ENCODE measurements around the gene TRABD2B. TPM values are rescaled to one million over a fixed set of nuclear protein-coding genes. Genes with fewer than 3 reads are reported as not detected.

Gene TRABD2B
- total RNA-seq, 2 experiments from 2014 or later = not detected

DNA sequence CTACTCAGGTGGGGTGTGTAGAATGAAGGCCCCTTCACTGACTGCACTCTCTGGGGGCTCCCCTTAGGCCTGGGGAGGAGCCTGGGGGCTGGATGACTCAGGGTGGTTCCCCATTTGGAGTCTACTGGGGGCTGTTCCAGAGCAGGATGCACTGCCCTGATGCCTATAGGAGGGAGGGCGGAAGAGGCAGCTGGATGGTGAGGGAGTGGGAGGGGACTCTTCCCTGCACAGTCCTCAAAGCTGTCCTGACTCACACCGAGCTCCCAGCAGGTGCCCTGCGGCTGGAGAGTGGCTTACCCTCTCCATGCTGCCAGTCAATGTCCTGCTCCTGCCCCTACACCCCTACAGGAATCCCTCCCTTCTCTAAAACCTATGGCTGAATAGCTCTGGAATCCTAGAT lies 204.4 kb downstream of the TRABD2B start:
- Mint-ChIP-seq H3K36me3 (ENCODE audit: low read depth) (no peaks in the 10 kb centered on the region), H3K4me1 (ENCODE audit: low read depth) (no peaks in the 10 kb centered on the region), H3K27ac (no peak overlapping the region), H3K9me3 (ENCODE audit: insufficient read depth) (no peaks in the 10 kb centered on the region), H3K27me3 (ENCODE audit: low read depth) (peaks cover 3% of the 10 kb centered on the region), H3K4me3 (no peak overlapping the region)
- ChIA-PET POLR2A (no interaction called here), CTCF (no interaction called here)
- no peak for DNase-seq
- ATAC-seq = no peak

DNA sequence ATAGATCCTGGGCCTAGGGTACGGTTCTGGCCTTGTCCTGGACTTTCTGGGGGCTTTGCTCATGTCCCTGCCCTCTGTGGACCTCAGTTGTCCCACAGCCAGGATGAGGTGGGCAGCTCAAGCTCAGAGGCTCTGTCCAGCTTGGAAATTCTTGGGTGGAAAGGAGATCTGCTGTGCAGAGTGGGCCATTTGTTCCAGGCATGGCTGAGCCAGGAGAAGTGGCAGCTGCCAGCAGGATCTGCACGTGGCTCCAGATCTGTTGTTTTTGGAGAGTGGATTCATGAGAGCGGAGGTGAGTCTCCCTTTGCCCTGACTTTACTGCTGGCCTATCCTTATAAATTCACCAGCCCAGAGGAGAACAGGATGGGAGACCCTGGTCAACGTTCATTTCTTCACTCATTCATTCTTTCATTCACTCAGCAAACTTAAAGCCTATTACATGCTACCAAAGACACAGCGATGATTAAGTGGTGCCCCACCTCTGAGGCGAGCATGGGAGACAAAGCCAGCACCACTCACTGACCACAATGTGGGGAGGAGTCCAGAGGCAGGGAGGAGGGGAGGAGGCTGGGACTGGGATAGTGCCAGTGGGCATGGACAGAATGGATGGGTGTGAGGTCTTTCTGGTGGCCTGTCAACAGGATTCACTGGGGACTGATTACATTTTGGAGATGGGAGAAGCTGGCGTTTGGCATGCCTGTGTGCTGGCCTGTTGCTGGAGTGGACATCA lies 205.1 kb downstream of the TRABD2B start:
- CTCF ChIA-PET = no interaction called here

DNA sequence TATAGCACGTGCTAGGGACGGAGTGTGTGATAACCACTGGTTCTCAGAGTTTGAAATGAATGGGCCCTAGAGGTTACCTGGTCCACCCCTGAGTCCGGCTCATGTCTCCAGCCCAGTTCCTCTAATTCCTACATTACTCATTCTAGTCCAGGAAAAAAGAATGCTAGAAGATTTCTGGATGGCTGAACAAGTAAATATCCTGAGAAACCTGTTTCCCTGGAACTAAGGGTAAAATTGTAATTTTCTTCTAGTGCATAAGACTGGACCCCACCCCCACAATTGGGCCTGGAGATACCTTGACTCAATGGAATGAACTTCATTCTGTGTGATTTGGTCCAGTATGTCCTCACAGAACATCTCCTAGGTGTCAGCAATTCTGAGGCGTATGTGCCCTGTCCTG lies 208.4 kb downstream of the TRABD2B start:
- H3K4me1 Mint-ChIP-seq (ENCODE audit: low read depth) = no peaks in the 10 kb centered on the region
- ChIA-PET CTCF (no interaction called here), POLR2A (no interaction called here)
- DNase-seq (no peak), ATAC-seq (no peak)
- H3K36me3 Mint-ChIP-seq (ENCODE audit: low read depth) = no peaks in the 10 kb centered on the region
- H3K27me3 Mint-ChIP-seq (ENCODE audit: low read depth) = peaks cover 3% of the 10 kb centered on the region
- H3K4me3 Mint-ChIP-seq = no peak overlapping the region
- H3K9me3 Mint-ChIP-seq (ENCODE audit: insufficient read depth) = no peaks in the 10 kb centered on the region
- H3K27ac Mint-ChIP-seq = no peak overlapping the region

More for the DNA sequence above, 205.1 kb downstream of the TRABD2B start:
- Mint-ChIP-seq H3K36me3 (ENCODE audit: low read depth) (no peaks in the 10 kb centered on the region), H3K4me3 (no peak overlapping the region), H3K27ac (no peak overlapping the region), H3K9me3 (ENCODE audit: insufficient read depth) (no peaks in the 10 kb centered on the region), H3K4me1 (ENCODE audit: low read depth) (no peaks in the 10 kb centered on the region), H3K27me3 (ENCODE audit: low read depth) (peaks cover 3% of the 10 kb centered on the region)
- POLR2A ChIA-PET = no interaction called here
- ATAC-seq (no peak), DNase-seq (no peak)

DNA sequence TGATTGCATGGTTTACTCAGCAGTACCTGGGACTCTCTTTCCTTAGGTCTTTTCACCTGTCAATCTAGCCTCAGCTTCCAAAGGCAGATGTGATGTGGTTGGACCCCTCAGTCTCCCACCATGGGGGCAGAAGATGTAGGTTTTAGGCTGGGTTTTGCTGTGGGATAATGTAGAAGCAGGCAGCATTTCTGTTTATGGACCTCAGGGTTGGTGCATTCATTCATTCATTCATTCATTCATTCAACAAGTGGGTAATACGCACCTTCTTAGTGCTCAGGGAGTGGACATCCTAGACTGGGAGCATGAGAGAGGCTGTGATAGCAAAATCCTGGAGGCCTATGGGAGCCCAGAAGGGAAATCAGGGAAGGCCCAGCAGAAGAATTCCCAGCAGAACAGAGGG lies 209.6 kb downstream of the TRABD2B start:
- DNase-seq (no peak), ATAC-seq (no peak)
- H3K36me3 Mint-ChIP-seq (ENCODE audit: low read depth) = no peaks in the 10 kb centered on the region
- CTCF ChIA-PET = no interaction called here
- H3K4me3 Mint-ChIP-seq = no peak overlapping the region
- H3K27me3 Mint-ChIP-seq (ENCODE audit: low read depth) = peaks cover 3% of the 10 kb centered on the region
- POLR2A ChIA-PET = no interaction called here
- H3K9me3 Mint-ChIP-seq (ENCODE audit: insufficient read depth) = no peaks in the 10 kb centered on the region
- H3K4me1 Mint-ChIP-seq (ENCODE audit: low read depth) = no peaks in the 10 kb centered on the region
- no peak overlapping the region for H3K27ac Mint-ChIP-seq

DNA sequence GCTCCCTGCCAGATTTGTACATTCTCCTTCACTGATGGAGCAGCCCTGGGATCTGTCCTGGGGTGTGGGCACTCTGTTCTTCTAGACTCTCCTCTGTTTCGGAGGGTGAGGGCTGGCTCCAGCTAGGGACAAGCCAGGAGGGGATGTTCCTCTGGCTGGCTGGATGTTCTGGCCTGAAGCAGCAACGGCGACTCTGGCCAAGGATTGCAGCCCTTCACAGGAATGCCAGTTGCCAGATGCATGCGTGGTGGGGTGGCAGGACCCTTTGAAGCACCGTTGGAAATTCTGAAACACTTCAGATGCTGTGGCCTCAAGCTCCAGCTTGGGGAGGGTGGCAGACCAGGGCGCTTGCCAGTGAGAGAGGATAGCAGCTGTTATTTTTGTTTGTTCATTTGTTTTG lies 210.9 kb downstream of the TRABD2B start:
- Mint-ChIP-seq H3K27ac (no peak overlapping the region), H3K9me3 (ENCODE audit: insufficient read depth) (no peaks in the 10 kb centered on the region), H3K4me3 (no peak overlapping the region), H3K36me3 (ENCODE audit: low read depth) (no peaks in the 10 kb centered on the region), H3K27me3 (ENCODE audit: low read depth) (peaks cover 3% of the 10 kb centered on the region), H3K4me1 (ENCODE audit: low read depth) (no peaks in the 10 kb centered on the region)
- ChIA-PET CTCF (no interaction called here), POLR2A (no interaction called here)
- ATAC-seq (no peak), DNase-seq (no peak)

DNA sequence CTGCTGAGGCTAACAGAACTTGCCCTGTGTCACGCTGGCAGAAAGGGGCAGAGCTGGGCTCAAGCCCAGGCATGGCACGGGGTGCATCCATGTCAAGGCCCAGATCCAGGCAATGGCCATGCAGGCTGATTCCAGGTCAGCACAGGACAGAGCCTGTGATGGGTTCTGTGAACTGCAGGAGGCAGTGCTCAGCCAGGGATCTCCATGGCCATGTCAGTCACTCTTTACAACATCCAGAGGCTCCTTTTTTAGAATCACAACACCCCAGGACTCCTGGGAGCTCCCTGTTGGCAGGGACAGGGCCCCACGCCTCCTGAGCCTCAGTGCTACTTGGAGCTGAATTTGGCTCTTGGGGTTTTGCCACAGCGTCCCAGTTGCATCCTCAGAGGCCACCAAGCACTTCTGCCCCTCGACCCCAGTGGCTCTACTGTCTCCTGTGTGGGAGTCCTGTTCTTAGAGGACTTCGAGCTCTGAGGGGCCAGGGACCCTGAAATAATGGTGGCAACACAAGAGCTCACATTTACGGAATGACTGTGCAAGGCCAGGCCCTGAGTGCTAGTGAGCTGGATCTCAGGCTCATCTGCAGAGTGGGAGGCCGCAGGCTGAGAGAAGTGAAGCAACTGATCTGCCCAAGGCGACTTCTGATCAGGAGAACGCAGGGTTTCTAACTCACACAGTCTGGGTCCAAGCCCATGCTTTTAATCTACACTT lies 211.5 kb downstream of the TRABD2B start:
- no peak overlapping the region for H3K4me3 Mint-ChIP-seq
- no peaks in the 10 kb centered on the region for H3K9me3 Mint-ChIP-seq (ENCODE audit: insufficient read depth)
- H3K4me1 Mint-ChIP-seq (ENCODE audit: low read depth) = no peaks in the 10 kb centered on the region
- H3K27me3 Mint-ChIP-seq (ENCODE audit: low read depth) = peaks cover 3% of the 10 kb centered on the region
- ChIA-PET CTCF (no interaction called here), POLR2A (no interaction called here)
- no peak overlapping the region for H3K27ac Mint-ChIP-seq
- DNase-seq = no peak
- no peaks in the 10 kb centered on the region for H3K36me3 Mint-ChIP-seq (ENCODE audit: low read depth)
- ATAC-seq = no peak

DNA sequence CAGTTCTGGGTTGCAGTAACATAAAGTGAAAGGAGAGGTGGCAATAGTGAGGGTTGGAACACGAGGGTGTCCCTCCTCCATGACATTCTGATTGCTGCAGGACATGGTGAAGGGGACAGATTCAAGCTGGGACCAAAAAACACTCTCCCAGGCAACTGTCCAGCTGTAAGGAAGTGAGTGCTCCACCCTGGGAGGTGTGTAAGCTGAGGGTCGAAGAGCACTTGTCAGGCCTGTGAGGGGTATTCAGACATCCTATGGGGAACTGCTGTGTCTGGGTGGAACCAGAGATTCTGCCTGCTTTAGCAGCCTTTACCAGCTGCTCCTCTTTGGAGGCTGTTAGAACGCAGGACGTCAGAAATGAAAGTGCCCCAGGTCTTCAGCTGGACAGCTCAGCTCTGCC lies 212.1 kb downstream of the TRABD2B start:
- Mint-ChIP-seq H3K4me1 (ENCODE audit: low read depth) (no peaks in the 10 kb centered on the region), H3K4me3 (no peak overlapping the region), H3K36me3 (ENCODE audit: low read depth) (no peaks in the 10 kb centered on the region), H3K9me3 (ENCODE audit: insufficient read depth) (no peaks in the 10 kb centered on the region), H3K27ac (no peak overlapping the region), H3K27me3 (ENCODE audit: low read depth) (peaks cover 3% of the 10 kb centered on the region)
- ChIA-PET CTCF (no interaction called here), POLR2A (no interaction called here)
- DNase-seq = no peak
- ATAC-seq = no peak

DNA sequence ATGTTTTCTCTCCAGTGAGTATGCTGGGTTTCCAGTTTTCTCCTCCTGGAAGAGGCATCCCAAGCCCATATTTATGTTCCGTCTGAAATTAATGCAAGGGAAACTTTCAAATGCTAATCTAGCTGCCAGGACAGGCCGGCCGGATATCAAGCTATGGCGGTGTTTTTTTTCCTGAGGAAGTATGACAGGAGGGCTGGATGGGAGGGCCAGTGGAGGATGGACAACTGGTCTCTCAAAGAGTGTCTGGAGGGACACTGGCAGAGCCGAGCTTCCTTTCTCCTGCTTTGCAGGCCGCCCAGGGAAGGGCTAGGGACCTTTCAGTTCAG lies 212.7 kb downstream of the TRABD2B start:
- Mint-ChIP-seq H3K36me3 (ENCODE audit: low read depth) (no peaks in the 10 kb centered on the region), H3K4me3 (no peak overlapping the region), H3K27me3 (ENCODE audit: low read depth) (no peaks in the 10 kb centered on the region), H3K9me3 (ENCODE audit: insufficient read depth) (no peaks in the 10 kb centered on the region), H3K4me1 (ENCODE audit: low read depth) (no peaks in the 10 kb centered on the region), H3K27ac (no peak overlapping the region)
- POLR2A ChIA-PET = no interaction called here
- DNase-seq = no peak
- CTCF ChIA-PET = no interaction called here
- no peak for ATAC-seq

DNA sequence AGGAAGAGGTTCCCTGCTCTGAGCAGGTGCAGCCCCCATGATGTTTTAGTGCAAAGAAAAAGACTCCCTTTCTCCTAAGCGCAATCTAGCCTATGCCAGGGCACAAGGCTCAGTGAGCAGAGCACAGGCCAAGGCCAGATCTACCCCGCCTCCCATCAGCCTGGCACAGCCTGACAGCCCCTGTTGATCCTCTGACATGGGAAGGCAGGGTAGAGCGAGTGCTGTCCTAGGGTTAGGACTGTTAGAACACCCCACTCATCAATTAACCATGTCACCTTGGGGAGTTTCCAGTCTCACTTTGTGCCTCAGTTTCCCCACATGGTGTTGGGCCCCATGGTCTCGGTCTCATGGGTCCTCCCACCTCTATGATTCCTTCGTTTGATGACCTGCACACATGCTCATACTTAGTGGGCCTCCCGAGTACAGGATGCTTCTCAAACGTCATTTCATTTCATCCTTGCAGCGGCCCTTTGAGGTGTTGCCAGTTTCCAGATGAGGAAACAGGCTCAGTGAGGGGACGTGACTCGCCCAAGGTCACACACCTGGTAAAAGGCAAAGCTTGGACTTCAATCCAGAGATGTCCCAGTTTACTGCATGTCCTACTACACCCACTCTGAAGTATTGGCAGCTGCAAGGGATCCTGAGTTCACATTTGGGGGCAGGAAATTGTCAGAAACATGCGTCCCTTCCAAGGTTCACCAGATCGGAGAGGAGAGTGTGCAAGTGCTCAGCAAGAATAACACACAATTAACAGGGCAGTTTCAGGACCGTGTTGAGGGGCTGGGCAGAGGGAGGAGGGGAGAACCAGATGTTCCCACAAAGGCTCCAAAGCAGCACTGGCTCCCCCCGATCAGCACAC lies 213.3 kb downstream of the TRABD2B start:
- CTCF ChIA-PET = no interaction called here
- Mint-ChIP-seq H3K4me3 (no peak overlapping the region), H3K9me3 (ENCODE audit: insufficient read depth) (no peaks in the 10 kb centered on the region), H3K27ac (no peak overlapping the region), H3K36me3 (ENCODE audit: low read depth) (no peaks in the 10 kb centered on the region), H3K4me1 (ENCODE audit: low read depth) (no peaks in the 10 kb centered on the region), H3K27me3 (ENCODE audit: low read depth) (no peaks in the 10 kb centered on the region)
- ATAC-seq (no peak), DNase-seq (no peak)
- POLR2A ChIA-PET = no interaction called here

DNA sequence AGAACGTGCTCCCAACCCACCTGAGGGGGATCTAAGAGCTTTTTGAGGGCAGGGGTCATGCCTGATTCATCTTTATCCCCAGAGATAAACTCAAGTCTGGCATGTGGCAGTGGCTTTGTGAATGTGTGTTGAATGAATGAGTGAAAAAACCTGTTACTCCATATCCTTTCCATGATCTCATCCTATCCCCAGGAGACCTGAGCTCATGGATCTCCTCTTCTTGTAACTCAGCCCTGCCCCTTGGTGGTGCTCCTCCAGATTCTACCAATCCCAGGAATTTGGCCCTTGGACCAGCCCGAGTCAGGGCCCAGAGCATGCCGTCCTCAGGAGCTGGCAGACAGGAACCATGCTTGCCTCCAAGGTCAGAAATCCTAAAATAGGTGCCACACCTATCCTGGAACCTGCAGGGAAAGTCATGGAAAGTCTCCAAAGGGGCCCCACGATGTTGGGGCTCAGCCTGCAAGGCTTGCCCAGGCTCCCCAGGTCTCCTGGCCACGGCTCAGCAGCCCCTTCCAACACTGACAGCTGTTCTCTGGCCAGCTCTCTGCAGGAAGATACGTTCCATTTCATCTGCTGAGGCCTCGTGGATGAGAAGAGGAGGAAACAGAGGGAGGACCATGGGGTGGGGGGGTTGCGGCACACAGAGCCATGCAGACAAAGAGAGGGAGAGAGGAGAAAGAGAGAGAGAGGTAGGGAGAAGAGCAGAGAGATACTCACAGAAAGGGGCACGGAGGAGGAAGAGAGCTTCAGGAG lies 214.6 kb downstream of the TRABD2B start:
- CTCF ChIA-PET = no interaction called here
- no peak overlapping the region for H3K4me3 Mint-ChIP-seq
- no peaks in the 10 kb centered on the region for H3K36me3 Mint-ChIP-seq (ENCODE audit: low read depth)
- H3K27ac Mint-ChIP-seq = no peak overlapping the region
- no peaks in the 10 kb centered on the region for H3K9me3 Mint-ChIP-seq (ENCODE audit: insufficient read depth)
- ATAC-seq (no peak), DNase-seq (no peak)
- H3K27me3 Mint-ChIP-seq (ENCODE audit: low read depth) = no peaks in the 10 kb centered on the region
- POLR2A ChIA-PET = no interaction called here
- no peaks in the 10 kb centered on the region for H3K4me1 Mint-ChIP-seq (ENCODE audit: low read depth)

DNA sequence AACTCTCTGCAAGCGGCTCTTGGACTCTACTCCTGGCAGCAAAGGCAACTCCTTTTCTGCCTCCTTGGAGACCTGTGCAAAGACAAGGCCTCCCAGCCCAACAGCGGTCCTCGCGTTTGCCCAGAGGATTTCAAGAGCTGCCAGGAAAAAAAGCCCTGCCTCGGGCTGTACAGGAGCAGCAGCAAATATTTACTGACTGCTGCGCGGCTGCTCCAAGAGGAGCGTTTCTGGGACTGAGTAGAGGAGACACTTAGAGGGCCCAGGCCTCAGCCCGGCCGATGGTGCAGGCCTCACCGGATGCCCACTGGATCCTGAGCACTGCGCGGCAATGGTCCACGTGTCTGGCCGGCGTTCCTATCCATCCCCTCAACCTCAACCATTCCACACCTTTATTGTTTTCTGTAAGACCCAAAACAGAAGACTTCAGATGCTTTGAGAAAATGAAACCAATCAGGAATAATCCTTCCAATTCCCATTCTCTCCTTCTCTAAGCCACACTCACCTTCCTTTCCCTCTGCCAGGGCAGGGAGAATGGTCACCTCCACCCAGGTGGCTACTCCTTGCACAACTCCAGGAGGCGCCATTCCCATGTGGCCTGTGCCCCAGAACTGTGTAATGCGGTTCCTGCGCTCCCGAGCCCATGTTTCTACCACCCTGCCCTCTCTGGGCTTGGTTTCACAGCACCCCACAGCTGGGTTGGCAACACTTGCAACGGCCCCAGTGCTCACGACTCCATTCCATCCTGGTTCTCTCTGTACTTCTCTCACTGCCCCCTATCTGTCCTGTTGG lies 215.8 kb downstream of the TRABD2B start:
- H3K27ac Mint-ChIP-seq = no peak overlapping the region
- ChIA-PET CTCF (no interaction called here), POLR2A (no interaction called here)
- no peaks in the 10 kb centered on the region for H3K9me3 Mint-ChIP-seq (ENCODE audit: insufficient read depth)
- H3K27me3 Mint-ChIP-seq (ENCODE audit: low read depth) = no peaks in the 10 kb centered on the region
- H3K4me1 Mint-ChIP-seq (ENCODE audit: low read depth) = no peaks in the 10 kb centered on the region
- no peak for ATAC-seq
- no peak for DNase-seq
- no peaks in the 10 kb centered on the region for H3K36me3 Mint-ChIP-seq (ENCODE audit: low read depth)
- no peak overlapping the region for H3K4me3 Mint-ChIP-seq
